Mammary epithelial cell (primary cell): ENCODE measurements around the gene PTPRS.
A peak's percentile ranks its signal among the peaks of the same experiment; 100 is the strongest.

Experiments used
- CTCF ChIP-seq, 2 donors: IDR thresholded peaks in 1 of 2; conservative IDR thresholded peaks in 1 of 2; 2 replicates each; pipeline ENCODE4 v1.5.1; 2011 to 2012; ENCODE audit warnings: inconsistent platforms in 2 of 2, low read length in 2 of 2, mild to moderate bottlenecking in 2 of 2, control low read depth in 1 of 2, low read depth in 1 of 2; ENCODE audit not compliant: insufficient read depth in 1 of 2; ENCODE audit errors: extremely low read depth in 1 of 2
- EZH2 ChIP-seq: IDR thresholded peaks from 2 replicates; pipeline ENCODE4 v1.6.1; 2012; ENCODE audit warnings: low read length, inconsistent platforms, borderline replicate concordance

GRCh38 chr19:5354403-5354802, 13.8 kb upstream of the PTPRS start:
- TF ChIP-seq CTCF (conservative IDR thresholded peaks at IDR 0.05 in 1 of 2, IDR thresholded peaks at IDR 0.05 in 1 of 2; ENCODE audit: extremely low read depth in 1 of 2, insufficient read depth in 1 of 2, low read depth in 1 of 2, low read length in 2 of 2), result peak; percentile 29 to 33
- TF ChIP-seq EZH2, result no peak
